MG63 (cell line): ENCODE data around the gene SLC35F3. TPM values are rescaled to one million over a fixed set of nuclear protein-coding genes. Genes with fewer than 3 reads are reported as not detected.
"Not testable (repeated sequence)": the region's sequence is repeated elsewhere in the genome, so short reads cannot be mapped to it uniquely, and the experiment has no call there.

Experiments
- DNase-seq: peaks from one replicate; pipeline ENCODE4 v3.0.0-alpha.2; 2020
- H3K27me3 ChIP-seq: fragments of 250-450 bp; sonication (Bioruptor Pico); 2 replicates; pipeline ENCODE4 v1.5.1; 2020; ENCODE audit warnings: mild to moderate bottlenecking, moderate library complexity
- H3K36me3 ChIP-seq: fragments of 250-450 bp; sonication (Bioruptor Pico); 2 replicates; pipeline ENCODE4 v1.5.1; 2020; ENCODE audit warnings: mild to moderate bottlenecking, moderate library complexity
- H3K4me3 ChIP-seq: fragments of 250-450 bp; sonication (Bioruptor Pico); 2 replicates; pipeline ENCODE4 v1.5.1; 2020; ENCODE audit warnings: mild to moderate bottlenecking, moderate library complexity
- H3K9me3 ChIP-seq: fragments of 250-450 bp; sonication (Bioruptor Pico); 2 replicates; pipeline ENCODE4 v1.5.1; 2020; ENCODE audit warnings: mild to moderate bottlenecking, moderate library complexity
- total RNA-seq: library from RNA; depleted of rRNA; stranded (reverse); fragments of >200 nt; shearing (Covaris generic); gene quantifications from 2 replicates; pipeline ENCODE4 v1.2.3, GENCODE V29; 2014; ENCODE audit warnings: low replicate concordance

Gene SLC35F3
- total RNA-seq, 1 experiment from 2014 or later, result 2.5 TPM

- DNase-seq, result no peak
- H3K9me3 ChIP-seq, result peaks cover 3% of the 10 kb centered on the region; the same call in 1 of the 2 replicates
- H3K4me3 ChIP-seq, result no peak overlapping the region
- no peaks in the 10 kb centered on the region for H3K27me3 ChIP-seq
- no peaks in the 10 kb centered on the region for H3K36me3 ChIP-seq
These were observed 250.1 kb downstream of the SLC35F3 start for GRCh38 chr1:234154320-234155251.

GRCh38 chr1:234162661-234163060 is 258.2 kb downstream of the SLC35F3 start:
- peaks cover 3% of the 10 kb centered on the region; the same call in 1 of the 2 replicates for H3K27me3 ChIP-seq
- H3K9me3 ChIP-seq, result no peaks in the 10 kb centered on the region
- no peak for DNase-seq

GRCh38 chr1:234163267-234163919 is 258.9 kb downstream of the SLC35F3 start:
- H3K9me3 ChIP-seq, result no peaks in the 10 kb centered on the region
- H3K36me3 ChIP-seq, result no peaks in the 10 kb centered on the region
- H3K27me3 ChIP-seq, result peaks cover 3% of the 10 kb centered on the region; the same call in 1 of the 2 replicates
- H3K4me3 ChIP-seq, result no peak overlapping the region
- DNase-seq, result no peak

More at GRCh38 chr1:234162661-234163060, 258.2 kb downstream of the SLC35F3 start:
- Histone ChIP-seq H3K36me3 (no peaks in the 10 kb centered on the region), H3K4me3 (no peak overlapping the region)

DNA sequence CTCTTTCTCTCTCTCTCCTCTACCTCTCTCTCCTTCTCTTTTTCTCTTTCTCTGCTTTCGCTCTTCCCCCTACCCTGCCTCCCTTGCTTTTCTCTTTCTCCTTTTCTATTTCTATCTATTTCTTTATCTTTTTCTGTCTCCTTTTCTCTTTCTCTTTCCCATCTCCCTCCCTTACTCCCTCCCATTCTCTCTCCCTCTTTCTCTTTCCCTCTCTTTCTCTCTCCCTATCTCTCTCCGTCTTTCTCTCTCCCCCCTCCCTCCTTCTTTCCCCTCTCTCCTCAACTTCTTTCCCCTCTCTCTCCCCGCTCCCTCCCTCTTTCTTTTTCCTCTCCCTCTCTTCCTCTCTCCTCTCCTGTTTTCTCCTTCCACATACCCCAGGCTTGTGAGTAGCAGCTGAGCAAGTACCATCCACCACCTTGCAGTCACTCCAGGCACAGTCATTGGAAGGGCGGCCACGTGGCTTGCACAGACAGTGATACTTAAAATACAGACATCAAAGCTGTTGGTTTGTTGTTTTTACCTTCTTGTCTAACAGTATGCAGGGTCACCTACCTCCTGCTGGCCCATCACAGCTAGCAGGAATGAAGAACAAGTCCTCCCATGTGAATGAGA is 259.7 kb downstream of the SLC35F3 start:
- Histone ChIP-seq H3K9me3 (no peaks in the 10 kb centered on the region), H3K36me3 (no peaks in the 10 kb centered on the region), H3K4me3 (no peak overlapping the region), H3K27me3 (peaks cover 3% of the 10 kb centered on the region; the same call in 1 of the 2 replicates)
- no peak for DNase-seq

DNA sequence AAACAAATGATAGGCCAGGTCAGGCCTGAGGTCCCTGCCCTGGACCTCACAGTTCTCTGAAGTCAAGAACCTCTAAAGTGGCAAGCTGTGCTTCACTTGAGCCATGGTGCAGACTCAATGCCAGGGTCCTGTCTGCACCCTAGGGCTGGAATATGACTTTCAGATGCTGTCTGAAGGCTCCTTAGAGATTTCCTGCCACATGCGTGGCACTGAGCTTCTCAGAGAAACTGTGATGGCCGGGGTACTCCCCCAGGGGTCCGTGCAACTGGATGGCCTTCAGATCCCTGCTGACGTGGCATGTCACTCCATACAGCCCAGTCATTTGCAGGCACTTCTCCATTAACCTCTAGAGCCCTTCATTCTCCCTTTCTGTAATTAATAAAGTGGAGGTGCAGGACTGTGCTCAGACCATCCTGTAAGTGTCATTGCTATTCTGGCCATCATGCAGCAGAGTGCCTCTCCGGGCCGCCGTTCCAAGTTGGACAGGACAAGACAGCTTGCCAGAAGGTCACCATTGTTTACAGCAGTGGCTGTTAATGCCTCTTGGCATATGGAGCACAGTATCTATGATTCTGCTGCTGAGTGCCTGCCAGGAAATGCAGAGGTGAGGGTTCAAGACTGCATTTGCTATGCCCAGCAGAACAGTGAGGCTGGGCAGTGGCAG is 263.7 kb downstream of the SLC35F3 start:
- Histone ChIP-seq H3K36me3 (no peaks in the 10 kb centered on the region), H3K27me3 (peaks cover 5% of the 10 kb centered on the region; the same call in 1 of the 2 replicates), H3K9me3 (no peaks in the 10 kb centered on the region), H3K4me3 (no peak overlapping the region)
- DNase-seq, result no peak

DNA sequence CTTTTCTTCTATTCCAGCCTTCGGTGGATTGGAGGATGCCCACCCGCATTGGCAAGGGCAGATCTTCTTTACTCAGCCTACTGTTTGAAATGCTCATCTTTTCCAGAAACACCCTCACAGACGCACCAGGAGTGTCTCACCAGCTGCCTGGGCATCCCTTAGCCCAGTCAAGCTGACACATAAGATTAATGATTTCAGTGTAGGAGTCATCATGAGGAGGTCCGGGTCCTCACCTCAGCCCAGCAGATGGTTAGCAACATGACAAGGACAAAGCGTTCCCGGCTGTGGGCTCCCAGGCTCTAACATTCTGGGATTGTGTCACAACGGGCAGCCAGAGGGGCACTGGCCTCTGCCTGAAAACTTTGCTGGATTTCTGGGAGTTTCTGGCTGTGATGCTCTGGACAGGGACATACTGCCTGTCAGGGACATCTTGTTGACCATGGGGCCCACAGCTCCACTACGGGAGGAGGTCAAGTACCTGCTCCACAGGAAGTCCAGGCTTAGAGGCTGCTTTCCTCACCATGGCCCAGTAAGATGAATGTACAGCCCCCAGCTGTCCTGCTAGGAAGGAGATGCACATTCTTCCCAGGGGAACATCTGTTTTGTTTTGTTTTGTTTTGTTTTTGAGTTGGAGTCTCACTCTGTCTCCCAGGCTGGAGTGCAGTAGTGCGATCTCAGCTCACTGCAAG is 264.8 kb downstream of the SLC35F3 start:
- H3K9me3 ChIP-seq, result no peaks in the 10 kb centered on the region
- DNase-seq, result no peak
- no peak overlapping the region for H3K4me3 ChIP-seq
- peaks cover 9% of the 10 kb centered on the region; the same call in 1 of the 2 replicates for H3K27me3 ChIP-seq
- no peaks in the 10 kb centered on the region for H3K36me3 ChIP-seq

GRCh38 chr1:234170067-234170466 is 265.6 kb downstream of the SLC35F3 start:
- H3K9me3 ChIP-seq, result no peaks in the 10 kb centered on the region
- DNase-seq, result no peak
- H3K36me3 ChIP-seq, result no peaks in the 10 kb centered on the region
- H3K4me3 ChIP-seq, result no peak overlapping the region
- H3K27me3 ChIP-seq, result peaks cover 15% of the 10 kb centered on the region; the same call in 1 of the 2 replicates

DNA sequence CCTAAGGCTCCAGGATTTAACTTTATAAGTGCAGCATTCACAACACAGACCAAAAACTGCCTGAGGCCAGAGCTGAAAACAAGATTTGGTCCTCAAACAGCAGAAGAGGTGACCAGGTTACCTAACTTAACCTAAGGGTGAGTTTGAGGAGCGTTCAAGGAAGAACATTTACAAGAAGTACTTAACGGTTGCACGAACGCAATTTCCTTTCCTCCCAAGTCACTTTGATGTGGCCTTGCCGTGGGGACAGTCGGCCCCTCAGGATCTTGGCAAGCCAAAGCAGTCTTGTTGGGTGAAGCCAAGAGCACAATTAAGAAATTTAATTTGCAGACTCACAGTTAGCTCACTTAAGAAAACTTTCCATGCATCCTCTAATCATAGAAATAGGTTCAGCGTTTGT is 266.1 kb downstream of the SLC35F3 start:
- Histone ChIP-seq H3K27me3 (peaks cover 13% of the 10 kb centered on the region; the same call in 1 of the 2 replicates), H3K36me3 (no peaks in the 10 kb centered on the region), H3K9me3 (no peaks in the 10 kb centered on the region), H3K4me3 (no peak overlapping the region)
- no peak for DNase-seq

DNA sequence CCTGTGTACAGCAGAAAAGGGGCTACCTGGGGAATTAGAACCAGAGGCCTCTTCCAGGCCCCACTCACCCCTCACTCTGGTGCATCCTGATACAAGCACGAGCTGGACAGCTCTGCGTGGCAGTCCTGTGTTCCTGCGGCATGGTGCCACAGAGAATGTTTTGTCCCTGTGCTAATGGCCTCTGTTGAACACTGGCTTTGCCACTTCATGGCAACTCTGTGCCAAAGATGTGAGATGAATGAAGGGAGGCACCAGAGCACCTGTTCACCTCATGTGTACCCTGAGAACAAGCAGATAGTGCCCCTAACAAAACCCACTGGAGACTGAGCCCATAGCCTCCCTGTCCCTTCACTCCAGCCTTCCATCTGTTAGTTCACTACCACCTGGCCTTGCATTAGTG is 269.5 kb downstream of the SLC35F3 start:
- DNase-seq, result no peak
- no peak overlapping the region for H3K4me3 ChIP-seq
- peaks cover 9% of the 10 kb centered on the region for H3K9me3 ChIP-seq
- no peaks in the 10 kb centered on the region for H3K36me3 ChIP-seq
- peaks cover 17% of the 10 kb centered on the region; the same call in 1 of the 2 replicates for H3K27me3 ChIP-seq

DNA sequence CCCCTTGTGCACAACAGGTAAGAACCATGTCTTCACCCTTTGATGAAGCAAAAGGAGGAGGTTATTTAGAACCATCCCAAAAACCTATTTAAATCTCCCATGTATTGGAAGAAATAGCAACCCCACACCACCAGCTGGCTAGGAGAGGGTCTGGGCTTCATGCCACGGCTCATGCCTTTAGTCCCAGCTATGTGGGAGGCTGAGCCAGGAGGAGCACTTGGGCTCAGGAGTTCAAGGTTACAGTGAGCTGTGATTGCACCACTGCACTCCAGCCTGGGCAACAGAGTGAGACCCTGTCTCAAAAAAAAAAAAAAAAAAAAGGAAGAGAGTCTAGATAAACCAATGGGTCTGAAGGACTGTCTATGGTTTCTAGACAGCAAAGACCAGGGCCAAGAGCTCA is 270.9 kb downstream of the SLC35F3 start:
- H3K9me3 ChIP-seq, result peaks cover 9% of the 10 kb centered on the region
- H3K27me3 ChIP-seq, result peaks cover 28% of the 10 kb centered on the region; the same call in 1 of the 2 replicates
- H3K4me3 ChIP-seq, result no peak overlapping the region
- DNase-seq, result peak; percentile 18
- no peaks in the 10 kb centered on the region for H3K36me3 ChIP-seq

DNA sequence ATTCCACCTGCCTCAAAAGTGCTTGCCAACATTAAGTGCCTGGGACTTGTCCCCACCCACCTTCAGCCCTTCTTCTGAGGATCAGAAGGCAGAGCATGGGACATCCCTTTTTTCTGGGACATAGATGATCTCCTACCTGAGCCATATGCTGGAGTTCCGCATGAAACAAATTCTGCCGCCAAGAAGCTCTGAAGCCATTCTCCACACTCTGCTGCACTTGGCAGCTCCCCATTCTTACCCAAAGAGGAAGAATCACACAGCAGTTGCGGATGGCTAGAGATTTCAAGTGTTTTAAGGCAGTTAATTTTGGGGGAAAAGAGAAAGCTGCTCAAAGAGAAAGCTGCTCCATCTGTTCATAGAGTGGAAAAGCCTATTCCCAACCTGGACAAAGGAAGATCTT is 271.5 kb downstream of the SLC35F3 start:
- peaks cover 30% of the 10 kb centered on the region; the same call in 1 of the 2 replicates for H3K27me3 ChIP-seq
- no peak overlapping the region for H3K4me3 ChIP-seq
- H3K36me3 ChIP-seq, result no peaks in the 10 kb centered on the region
- peaks cover 9% of the 10 kb centered on the region for H3K9me3 ChIP-seq
- DNase-seq, result no peak

- H3K27me3 ChIP-seq, result peaks cover 30% of the 10 kb centered on the region; the same call in 1 of the 2 replicates
- not testable (repeated sequence) for H3K36me3 ChIP-seq, H3K9me3 ChIP-seq, H3K4me3 ChIP-seq, DNase-seq
These were observed 272.4 kb downstream of the SLC35F3 start for GRCh38 chr1:234176847-234177246.

- no peak for DNase-seq
- H3K27me3 ChIP-seq, result peaks cover 7% of the 10 kb centered on the region; the same call in 1 of the 2 replicates
- H3K9me3 ChIP-seq, result peaks cover 13% of the 10 kb centered on the region
- H3K36me3 ChIP-seq, result no peaks in the 10 kb centered on the region
- H3K4me3 ChIP-seq, result no peak overlapping the region
These were observed 281.0 kb downstream of the SLC35F3 start for GRCh38 chr1:234185438-234185837.

DNA sequence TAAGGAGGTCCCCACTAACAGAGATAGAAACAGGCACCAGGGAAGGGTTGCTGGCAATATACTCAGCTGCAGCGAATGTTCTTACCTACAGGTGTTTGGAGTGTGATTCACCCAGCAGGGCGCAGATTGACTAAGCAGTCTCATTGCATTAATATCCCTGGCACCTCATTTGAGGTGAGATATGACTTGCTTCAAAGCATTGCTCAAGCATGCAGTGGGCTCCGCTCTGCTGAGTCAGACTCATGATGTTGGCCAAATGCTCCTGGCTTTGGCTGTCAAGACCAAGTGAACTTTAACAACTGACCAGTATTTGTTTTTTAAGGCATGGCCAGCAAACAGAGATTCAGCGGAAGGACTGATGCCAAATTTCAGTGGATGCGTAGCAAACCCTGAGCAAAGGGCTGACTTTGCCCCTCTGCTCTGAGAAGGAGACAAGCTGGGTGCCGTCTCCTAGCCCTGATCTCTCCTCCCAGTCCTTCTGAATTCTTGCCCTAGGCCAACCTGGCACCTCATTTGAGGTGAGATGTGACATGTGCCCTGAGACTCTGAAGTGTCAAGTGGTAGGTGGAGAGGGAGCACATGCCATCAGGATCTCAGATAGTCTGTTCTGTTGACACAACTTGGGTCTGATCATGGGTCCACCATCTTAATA is 281.7 kb downstream of the SLC35F3 start:
- DNase-seq, result peak; percentile 96
- Histone ChIP-seq H3K36me3 (no peaks in the 10 kb centered on the region), H3K27me3 (peaks cover 6% of the 10 kb centered on the region; the same call in 1 of the 2 replicates), H3K9me3 (peaks cover 14% of the 10 kb centered on the region), H3K4me3 (no peak overlapping the region)

GRCh38 chr1:234188454-234188792 is 283.9 kb downstream of the SLC35F3 start:
- peaks cover 25% of the 10 kb centered on the region for H3K9me3 ChIP-seq
- H3K4me3 ChIP-seq, result no peak overlapping the region
- no peaks in the 10 kb centered on the region for H3K27me3 ChIP-seq
- no peaks in the 10 kb centered on the region for H3K36me3 ChIP-seq
- DNase-seq, result no peak
